Sigmoid colon (tissue), 7 donors: ENCODE measurements around the gene ITPK1. TPM values are rescaled to one million over a fixed set of nuclear protein-coding genes. Genes with fewer than 3 reads are reported as not detected.
A peak's percentile ranks its signal among the peaks of the same experiment; 100 is the strongest.

ENCODE experiments used
- DNase-seq: peaks from one replicate; pipeline ENCODE4 v3.0.0-alpha.2; 2019
- H3K27ac ChIP-seq, 4 donors: fragments of 200-600 bp; sonication (generic); one replicate each; pipeline ENCODE4 v1.5.1; 2016 to 2019; ENCODE audit warnings: mild to moderate bottlenecking in 1 of 4
- H3K27me3 ChIP-seq, 3 donors: fragments of 200-600 bp; sonication (generic); one replicate each; pipeline ENCODE4 v1.5.1; 2019; ENCODE audit warnings: mild to moderate bottlenecking in 1 of 3
- H3K36me3 ChIP-seq, 4 donors: fragments of 200-600 bp; sonication (generic); one replicate each; pipeline ENCODE4 v1.5.1; 2016 to 2019
- H3K4me1 ChIP-seq, 4 donors: fragments of 200-600 bp; sonication (generic); one replicate each; pipeline ENCODE4 v1.5.1; 2017 to 2019
- H3K4me3 ChIP-seq, 4 donors: fragments of 200-600 bp; sonication (generic); one replicate each; pipeline ENCODE4 v1.5.1; 2017 to 2019; ENCODE audit warnings: mild to moderate bottlenecking in 2 of 4, moderate library complexity in 1 of 4
- H3K9me3 ChIP-seq, 4 donors: fragments of 200-600 bp in 3 of 4; sonication (generic) in 3 of 4; one replicate each; pipeline versions ENCODE4 v1.5.1 to v1.6.1; 2013 to 2019
- CTCF ChIP-seq, 4 experiments: fragments of 450-650 bp in 3 of 4; fragments of 200-600 bp in 1 of 4; IDR thresholded peaks; one replicate each; pipeline ENCODE4 v1.5.1; 2016 to 2019; ENCODE audit warnings: antibody characterized with exemption in 4 of 4, mild to moderate bottlenecking in 3 of 4, moderate library complexity in 2 of 4
- EP300 ChIP-seq, 4 donors: sonication (generic); formaldehyde crosslinking; IDR thresholded peaks; one replicate each; pipeline ENCODE4 v1.6.1; 2017; ENCODE audit warnings: antibody characterized with exemption in 4 of 4
- POLR2A ChIP-seq, 2 donors: fragments of 450-650 bp; IDR thresholded peaks; one replicate each; pipeline ENCODE4 v1.6.1; 2016; ENCODE audit warnings: antibody characterized with exemption in 2 of 2, mild to moderate bottlenecking in 2 of 2, moderate library complexity in 2 of 2
- POLR2AphosphoS5 ChIP-seq, 4 donors: sonication (generic); formaldehyde crosslinking; IDR thresholded peaks; one replicate each; pipeline ENCODE4 v1.6.1; 2017; ENCODE audit warnings: antibody characterized with exemption in 4 of 4
- WGBS, 2 donors: extraction: QIAGEN DNeasy Blood & Tissue Kit; methylation state at CpG; one replicate each; pipeline ENCODE4 v1.1.7; 2013; 5-methylcytosine and 5-hydroxymethylcytosine counted together
- intact Hi-C: fragments of 100-400 bp; cut with DNase I; formaldehyde crosslinking; loops from one replicate; pipeline ENCODE4 v1.15.1; 2023
- polyA plus RNA-seq, 3 donors: library from polyadenylated mRNA; stranded (reverse); fragments of 200-250 nt; gene quantifications; one replicate each; pipeline ENCODE4 v1.2.3, GENCODE V29; 2013
- total RNA-seq, 4 donors: library from RNA; depleted of rRNA; stranded (reverse); fragments of >200 nt; gene quantifications; one replicate each; pipeline ENCODE4 v1.1.0, GENCODE V29; 2016
- donor health status: healthy with polysubstance abuse.
- donor health status: Bipolar disorder and iron deficiency.
- donor health status: healthy.

Gene ITPK1
- total and polyA plus RNA-seq, 7 donors, result 39.8 to 75.4 (median 61.8) TPM

GRCh38 chr14:93059917-93060545, 55.7 kb downstream of the ITPK1 start:
- Histone ChIP-seq H3K27ac (peak overlapping the region; percentile 53 to 90 (median 86)), H3K4me1 (peaks cover 0 to 87% (median 86%) of the 10 kb centered on the region in 4 donors), H3K27me3 (no peaks in the 10 kb centered on the region), H3K9me3 (no peaks in the 10 kb centered on the region), H3K4me3 (no peak overlapping the region), H3K36me3 (no peaks in the 10 kb centered on the region)
- no peak for TF ChIP-seq EP300 (IDR thresholded peaks at IDR 0.05)
- TF ChIP-seq CTCF (IDR thresholded peaks at IDR 0.05), result no peak
- no peak for TF ChIP-seq POLR2A (IDR thresholded peaks at IDR 0.05)
- TF ChIP-seq POLR2AphosphoS5 (IDR thresholded peaks at IDR 0.05), result no peak
- WGBS, 2 donors, result 68 to 78% methylated on average over 9 of the region's 9 CpGs
- DNase-seq, result no peak
- intact Hi-C loops, result loop anchor here (5.0 to 10.0 kb wide), 2 partner anchors 88 to 925 kb away; no protein-coding TSS in a partner anchor

DNA sequence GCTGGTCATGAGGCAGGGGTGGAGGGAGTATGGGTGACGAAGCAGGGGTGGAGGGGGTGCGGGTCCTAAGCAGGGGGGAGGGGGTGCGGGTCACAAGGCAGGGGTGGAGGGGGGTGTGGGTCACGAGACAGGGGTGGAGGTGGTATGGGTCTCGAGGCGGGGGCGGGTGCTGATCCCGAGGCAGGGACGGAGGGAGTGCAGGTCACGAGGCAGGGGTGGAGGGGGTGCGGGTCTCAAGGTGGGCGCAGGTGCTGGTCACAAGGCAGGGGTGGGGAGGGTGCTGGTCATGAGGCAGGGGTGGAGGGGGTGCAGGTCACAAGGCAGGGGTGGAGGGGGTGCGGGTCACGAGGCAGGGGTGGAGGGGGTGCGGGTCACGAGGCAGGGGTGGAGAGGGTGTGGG, 56.5 kb downstream of the ITPK1 start:
- Histone ChIP-seq H3K9me3 (no peaks in the 10 kb centered on the region), H3K4me1 (peaks cover 0 to 87% (median 86%) of the 10 kb centered on the region in 4 donors), H3K27me3 (no peaks in the 10 kb centered on the region), H3K27ac (peak overlapping the region in 3 of 4 donors; percentile 84 to 90 (median 87)), H3K36me3 (no peaks in the 10 kb centered on the region), H3K4me3 (no peak overlapping the region)
- no peak for TF ChIP-seq CTCF (IDR thresholded peaks at IDR 0.05)
- TF ChIP-seq POLR2A (IDR thresholded peaks at IDR 0.05), result no peak
- TF ChIP-seq EP300 (IDR thresholded peaks at IDR 0.05), result no peak
- TF ChIP-seq POLR2AphosphoS5 (IDR thresholded peaks at IDR 0.05), result no peak
- intact Hi-C loops, result no loop called here
- 95 to 97% methylated on average over 16 of the region's 16 CpGs for WGBS, 2 donors
- no peak for DNase-seq

DNA sequence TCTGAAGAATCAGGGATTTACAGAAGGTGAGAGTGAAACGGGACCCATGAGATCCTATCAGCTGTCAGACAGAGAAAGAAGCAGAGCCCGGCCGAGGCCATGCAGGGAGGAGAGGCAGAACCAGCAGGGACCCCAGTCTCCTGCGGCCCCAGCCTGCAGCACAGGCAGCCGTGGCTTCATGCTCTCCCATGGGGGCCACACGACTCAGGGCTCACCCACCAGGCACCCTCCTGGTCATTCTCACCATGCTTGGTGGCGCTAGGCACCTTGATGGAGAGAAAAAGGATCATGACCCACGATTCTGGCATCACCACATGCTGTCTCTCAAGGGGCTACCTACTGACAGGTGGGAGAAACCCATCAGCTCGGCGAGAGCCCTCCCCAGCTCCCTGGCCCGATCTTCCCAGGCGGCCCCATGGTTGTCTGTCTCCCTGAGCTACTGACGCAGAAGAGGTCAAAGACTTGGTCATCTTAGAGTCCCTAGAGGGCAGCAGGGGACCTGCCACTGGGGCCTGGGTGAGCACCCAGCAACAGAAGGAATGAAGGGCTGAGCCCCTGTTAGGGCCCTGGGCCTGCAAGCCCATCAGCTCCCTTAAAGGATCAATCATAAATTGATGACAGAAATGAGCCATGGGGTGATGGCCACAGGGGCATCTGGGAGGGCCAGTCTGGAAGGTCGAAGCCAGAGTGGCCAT, 58.0 kb downstream of the ITPK1 start:
- Histone ChIP-seq H3K4me3 (no peak overlapping the region), H3K9me3 (no peaks in the 10 kb centered on the region), H3K27me3 (no peaks in the 10 kb centered on the region), H3K27ac (peak overlapping the region; percentile 77 to 90 (median 82)), H3K4me1 (peaks cover 0 to 84% (median 83%) of the 10 kb centered on the region in 4 donors), H3K36me3 (no peaks in the 10 kb centered on the region)
- 93% methylated on average over 14 of the region's 14 CpGs for WGBS, 2 donors
- TF ChIP-seq CTCF (IDR thresholded peaks at IDR 0.05) (no peak), EP300 (IDR thresholded peaks at IDR 0.05) (no peak), POLR2A (IDR thresholded peaks at IDR 0.05) (no peak), POLR2AphosphoS5 (IDR thresholded peaks at IDR 0.05) (no peak)
- no peak for DNase-seq
- intact Hi-C loops, result no loop called here

- Histone ChIP-seq H3K27me3 (no peaks in the 10 kb centered on the region), H3K9me3 (no peaks in the 10 kb centered on the region), H3K27ac (peak overlapping the region; percentile 77 to 90 (median 82)), H3K4me3 (no peak overlapping the region), H3K36me3 (no peaks in the 10 kb centered on the region), H3K4me1 (peaks cover 0 to 84% (median 83%) of the 10 kb centered on the region in 4 donors)
- peak; percentile 82 for DNase-seq
- TF ChIP-seq POLR2AphosphoS5 (IDR thresholded peaks at IDR 0.05), result peak in 3 of 4 donors; percentile 33 to 58 (median 44)
- TF ChIP-seq CTCF (IDR thresholded peaks at IDR 0.05), result no peak
- TF ChIP-seq EP300 (IDR thresholded peaks at IDR 0.05), result peak in 2 of 4 donors; percentile 28 to 83
- no peak for TF ChIP-seq POLR2A (IDR thresholded peaks at IDR 0.05)
- intact Hi-C loops, result no loop called here
- WGBS, 2 donors, result 61 to 71% methylated on average over 14 of the region's 14 CpGs
These were observed 58.7 kb downstream of the ITPK1 start for GRCh38 chr14:93056840-93057585.
